ENCODE measurements around the gene GMEB2.
"Not testable (repeated sequence)": the region's sequence is repeated elsewhere in the genome, so short reads cannot be mapped to it uniquely, and the experiment has no call there.

The GMEB2 gene

DNA sequence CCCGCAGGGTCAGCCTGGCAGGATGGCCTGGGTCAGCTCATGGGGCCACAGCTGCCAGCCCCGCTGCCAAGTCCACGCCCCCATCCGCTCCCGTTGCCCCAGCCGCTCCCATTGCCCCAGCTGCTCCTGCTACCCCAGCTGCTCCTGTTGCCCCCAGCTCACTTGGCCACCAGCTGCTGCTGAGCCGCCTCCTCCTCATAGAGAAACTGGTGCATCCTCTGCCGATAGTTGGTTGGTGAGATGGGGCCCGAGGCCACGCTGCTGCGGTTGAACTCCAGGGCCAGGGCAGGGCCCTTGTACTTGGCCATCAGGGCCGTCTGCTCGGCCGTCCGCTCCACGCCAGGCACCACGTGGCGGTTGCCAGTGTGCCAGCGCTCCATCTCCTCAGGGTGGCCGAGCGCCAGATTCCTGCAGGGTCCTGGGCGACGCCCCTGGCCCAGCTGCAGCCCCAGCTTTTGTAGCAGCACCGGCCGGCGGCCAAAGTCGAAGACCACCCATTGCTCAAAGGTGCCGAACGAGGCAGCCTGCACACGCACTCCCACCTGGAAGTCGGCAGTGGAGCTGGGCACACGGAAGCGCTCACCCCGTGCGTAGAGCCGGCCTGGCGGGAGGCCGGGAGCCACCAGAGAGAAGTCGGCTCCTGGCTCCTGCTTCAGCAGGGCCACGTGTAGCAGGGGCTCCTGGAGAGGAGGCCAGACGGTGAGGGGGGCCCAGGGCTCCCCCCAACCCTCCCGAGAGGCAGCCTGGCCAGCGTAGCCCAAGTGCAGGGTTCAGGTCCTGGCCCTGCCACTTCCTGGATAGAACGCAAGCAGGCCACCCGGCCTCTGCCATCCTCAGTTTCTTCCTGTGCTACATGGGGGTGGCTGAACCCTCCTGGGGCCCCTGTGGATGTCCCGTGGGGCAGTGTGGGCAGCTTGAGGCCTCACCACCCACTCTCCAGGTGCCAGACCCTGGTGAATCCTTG is 57.6 kb downstream of the GMEB2 start:
- DNase-seq = no peak

DNA sequence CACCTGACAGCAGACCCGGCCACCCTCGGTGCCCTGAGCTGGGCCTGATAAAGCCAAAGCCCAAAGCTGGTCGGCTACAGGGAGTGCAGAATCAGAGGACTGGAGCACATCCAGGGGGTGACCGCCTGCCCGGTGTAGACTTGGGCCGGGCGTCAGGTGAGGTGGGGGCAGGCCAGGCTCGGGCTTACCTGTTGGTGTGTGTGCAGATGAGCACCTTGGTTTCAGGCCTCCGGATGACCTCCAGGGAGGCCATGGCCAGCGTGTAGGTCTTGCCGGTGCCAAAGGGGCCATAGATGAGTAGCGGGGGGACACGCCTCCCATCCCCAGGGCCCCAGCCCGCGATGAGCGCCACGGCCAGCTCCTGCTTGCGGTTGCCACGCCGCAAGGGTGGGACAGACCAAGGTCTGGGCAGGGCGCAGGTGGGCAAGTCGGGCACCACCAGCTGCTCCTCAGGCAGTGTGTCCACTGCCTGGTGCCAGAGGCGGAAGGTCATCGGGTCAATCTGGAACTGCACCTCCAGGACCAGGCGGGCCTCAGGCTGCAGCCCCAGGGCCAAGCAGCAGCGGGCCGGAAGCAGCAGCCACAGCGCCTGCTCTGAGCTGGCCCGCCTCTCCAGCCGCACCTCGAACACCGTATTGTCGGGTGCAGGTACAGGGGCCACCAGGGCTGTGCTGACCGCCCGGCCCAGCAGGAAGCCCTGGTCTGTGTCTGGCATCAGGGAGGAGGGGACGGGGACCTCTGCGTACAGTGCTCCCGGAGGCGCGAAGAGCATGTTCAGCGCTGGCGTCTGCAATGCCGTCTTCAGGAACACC is 58.5 kb downstream of the GMEB2 start:
- DNase-seq = no peak

DNA sequence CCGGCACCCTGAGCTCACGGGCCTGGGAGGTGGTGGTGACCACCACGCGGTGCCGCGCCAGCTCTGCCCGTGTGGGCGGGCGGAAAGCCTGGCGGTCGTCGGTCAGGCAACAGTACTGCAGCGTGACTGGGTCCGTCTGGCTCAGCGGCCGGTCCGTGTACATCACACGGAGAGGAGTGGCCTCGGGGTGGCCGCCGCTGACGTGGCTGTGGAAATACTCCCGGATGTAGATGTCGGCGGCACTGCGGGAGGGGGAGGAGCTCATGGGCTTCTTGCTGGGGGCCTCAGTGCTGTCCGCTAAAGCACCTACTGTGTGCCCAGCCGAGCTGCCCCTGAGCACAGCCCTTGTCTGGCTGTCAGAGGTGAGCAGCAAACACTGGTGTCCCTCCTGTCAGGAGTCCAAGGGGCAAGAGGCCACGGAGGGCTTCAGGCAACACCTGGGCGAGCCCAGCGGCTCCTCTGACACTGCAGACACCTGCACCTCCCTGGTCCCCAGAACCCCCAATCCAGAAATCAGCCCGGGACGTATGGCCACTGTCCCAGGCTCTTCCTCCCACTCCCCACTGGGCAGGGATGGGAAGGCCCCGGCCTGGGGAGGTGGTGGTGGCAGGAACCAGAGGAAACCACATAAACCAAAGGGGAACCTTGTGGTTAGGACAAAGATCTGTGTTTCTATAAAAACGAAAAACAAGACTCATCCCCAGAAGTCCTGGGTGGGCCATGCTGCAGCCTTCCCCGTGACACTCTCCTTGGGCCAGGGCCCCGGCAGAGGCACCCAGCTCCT is 59.3 kb downstream of the GMEB2 start:
- no peak for DNase-seq

DNA sequence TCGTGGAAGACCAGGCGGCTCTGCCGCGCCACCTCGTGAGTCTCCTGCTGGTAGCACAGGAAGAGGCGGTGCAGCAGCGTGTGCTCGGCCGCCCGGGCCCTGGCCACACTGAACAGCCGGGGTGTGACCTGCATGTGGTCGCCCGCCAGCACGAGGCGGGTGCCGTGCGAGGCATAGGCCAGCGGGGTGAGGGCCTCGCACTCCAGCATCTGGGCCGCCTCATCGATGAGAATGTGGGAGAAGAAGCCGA is 59.8 kb downstream of the GMEB2 start:
- DNase-seq = no peak

DNA sequence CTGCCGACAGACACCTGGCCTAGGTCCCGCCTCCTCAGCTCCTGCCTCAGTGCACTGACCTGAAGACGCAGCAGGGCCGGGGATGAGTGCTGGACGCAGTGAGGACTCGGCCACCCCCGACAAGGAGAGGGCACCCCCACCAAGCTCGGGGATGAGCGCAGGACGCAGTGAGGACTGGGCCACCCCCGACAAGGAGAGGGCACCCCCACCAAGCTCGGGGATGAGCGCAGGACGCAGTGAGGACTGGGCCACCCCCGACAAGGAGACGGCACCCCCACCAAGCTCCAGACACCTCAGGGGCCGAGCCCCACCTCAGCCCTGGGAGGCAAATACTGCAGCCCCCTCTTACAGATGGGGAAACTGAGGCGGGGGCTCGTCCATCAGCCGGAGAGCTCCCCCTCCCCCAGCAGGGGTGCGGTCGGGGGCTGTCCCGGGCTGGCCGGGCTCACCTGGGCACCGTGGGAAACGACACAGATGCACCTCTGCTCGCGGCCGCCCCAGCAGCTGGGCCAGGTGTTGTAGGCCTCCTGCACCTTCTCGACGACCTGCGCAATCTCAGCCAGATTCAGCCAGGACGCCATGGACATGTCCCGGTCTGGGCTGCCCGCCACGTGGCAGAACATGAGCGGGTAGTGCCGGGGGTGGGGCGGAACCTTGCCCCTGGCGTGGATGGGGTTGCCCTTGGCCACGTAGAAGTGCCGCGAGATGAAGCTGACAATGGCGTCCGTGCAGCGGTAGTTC is 60.3 kb downstream of the GMEB2 start:
- DNase-seq = no peak

DNA sequence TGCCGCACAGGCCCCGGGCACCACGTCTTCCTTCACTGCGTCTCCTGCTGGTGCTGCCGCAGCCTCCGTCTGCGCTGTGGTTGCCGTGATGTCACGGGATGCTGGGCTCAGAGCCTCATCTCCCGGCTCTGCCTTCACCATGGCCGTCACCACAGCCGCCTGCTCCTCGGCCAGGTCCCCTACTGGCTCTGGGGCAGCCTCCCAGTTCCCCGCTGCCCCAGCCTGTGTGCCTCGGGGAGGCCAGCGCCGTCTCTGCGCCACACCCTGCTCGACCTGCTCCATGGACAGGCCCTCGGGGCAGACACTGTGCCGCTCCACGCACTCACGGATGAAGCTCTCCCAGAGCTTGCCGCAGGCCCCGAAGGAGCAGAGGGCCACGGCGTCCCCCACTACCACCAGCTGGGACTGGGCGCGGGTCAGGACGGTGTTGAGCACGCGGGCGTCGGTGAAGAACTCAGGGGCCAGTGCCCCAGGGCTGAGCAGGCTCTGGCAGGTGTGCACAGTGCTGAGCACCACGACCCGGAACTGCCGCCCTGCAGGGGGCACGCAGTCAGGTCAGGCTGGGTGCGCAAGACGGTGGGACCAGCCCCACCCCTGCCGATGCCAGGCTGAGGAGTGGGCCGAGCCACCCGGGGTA is 61.1 kb downstream of the GMEB2 start:
- DNase-seq = no peak

DNA sequence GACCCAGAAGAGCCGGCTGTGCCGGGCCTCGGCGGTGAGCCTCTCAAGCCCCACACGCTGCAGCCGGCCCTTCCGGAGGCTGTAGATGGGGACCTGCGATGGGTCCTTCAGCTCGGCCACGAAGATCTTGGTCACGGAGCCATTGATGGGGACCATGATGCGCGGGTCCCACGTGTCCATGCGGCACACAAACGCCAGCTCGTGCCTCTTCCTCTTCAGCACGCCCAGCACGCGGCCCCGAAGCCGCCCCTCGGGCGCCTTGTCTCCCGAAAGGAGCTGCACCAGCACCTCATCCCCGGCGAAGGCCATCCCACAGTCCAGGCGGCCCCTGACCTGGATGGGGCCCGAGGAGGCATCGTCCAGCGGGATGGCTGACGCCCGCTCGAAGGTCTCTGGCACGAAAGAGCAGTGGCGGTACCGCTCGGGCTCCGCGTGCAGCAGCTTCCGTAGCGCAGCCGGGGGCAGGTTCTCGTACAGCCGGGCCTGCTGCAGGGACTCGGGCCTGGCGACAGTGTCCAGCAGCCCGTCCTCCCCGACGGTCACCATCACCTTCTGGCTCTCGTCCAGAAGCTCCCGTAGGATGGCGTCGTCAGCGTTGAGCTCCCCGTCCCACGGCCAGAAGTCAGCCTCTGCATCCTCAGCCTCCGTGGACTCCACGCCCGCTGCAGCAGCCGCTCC is 61.7 kb downstream of the GMEB2 start:
- no peak for DNase-seq

DNA sequence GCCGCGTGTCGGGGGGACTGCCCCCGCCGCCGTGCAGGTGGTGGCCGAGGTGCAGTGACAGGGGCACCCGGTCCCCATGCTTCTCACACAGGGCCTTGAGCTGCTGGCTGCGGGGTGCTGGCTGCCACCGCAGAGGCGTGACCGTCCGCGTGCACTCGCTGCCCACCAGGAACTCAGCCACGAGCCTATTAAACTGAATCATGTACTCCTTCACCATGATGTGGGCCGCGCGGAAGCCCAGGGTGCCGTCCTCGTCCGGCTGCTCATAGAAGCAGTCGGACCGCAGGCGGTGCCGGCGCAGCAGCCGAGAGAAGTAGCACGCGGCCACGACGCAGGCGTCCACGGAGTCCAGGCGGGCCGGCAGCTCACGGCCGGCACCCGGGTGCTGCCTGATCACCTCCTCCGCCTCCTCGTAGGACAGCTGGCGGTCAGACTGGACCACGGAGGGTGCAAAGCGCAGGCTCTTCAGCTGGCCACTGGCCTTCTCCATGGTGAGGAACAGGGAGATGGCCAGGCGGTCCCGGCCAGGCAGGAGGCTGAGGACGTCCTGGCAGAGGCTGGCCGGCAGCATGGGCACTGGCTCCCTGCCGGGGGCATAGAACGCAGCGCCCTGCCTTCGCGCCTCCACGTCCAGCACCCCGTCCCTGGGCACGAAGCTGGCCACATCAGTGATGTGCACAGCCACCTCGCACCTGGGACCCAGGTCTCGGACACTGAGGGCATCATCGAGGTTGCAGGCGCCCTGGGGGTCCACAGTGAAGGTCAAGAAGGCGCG is 62.7 kb downstream of the GMEB2 start:
- no peak for DNase-seq

DNA sequence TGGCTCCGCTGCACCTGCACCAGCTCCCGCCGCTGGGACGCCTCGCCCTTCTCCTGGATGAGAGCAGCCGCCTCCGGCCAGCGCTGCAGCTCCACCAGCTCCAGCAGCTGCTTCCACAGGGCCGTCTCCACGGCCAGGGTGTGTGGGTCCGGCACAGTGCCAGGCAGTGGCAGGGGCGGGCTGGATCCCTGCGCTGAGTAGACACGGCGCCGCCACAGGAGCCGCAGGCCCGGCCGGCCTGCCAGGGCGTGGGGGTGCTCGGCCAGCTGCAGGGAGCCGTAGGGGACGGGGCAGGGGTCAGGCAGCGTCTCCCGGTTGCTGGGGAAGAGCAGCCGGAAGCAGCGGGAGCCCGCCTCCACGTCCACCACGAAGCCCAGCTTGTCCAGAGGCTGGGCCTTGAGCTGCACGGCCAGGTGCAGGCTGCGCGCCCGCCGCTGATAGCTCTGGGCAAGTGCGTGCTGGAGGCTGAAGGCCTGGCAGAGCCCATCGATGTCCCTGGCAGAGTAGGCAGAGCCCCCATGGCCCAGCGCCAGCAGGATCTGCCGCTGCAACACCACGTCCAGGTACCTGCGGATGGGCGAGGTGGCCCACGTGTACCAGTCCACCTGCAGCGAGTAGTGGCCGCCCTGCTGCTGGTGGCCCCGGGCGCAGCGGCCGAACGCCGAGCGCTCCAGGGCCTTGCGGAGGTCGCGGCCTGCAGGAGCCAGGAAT is 63.5 kb downstream of the GMEB2 start:
- no peak for DNase-seq

DNA sequence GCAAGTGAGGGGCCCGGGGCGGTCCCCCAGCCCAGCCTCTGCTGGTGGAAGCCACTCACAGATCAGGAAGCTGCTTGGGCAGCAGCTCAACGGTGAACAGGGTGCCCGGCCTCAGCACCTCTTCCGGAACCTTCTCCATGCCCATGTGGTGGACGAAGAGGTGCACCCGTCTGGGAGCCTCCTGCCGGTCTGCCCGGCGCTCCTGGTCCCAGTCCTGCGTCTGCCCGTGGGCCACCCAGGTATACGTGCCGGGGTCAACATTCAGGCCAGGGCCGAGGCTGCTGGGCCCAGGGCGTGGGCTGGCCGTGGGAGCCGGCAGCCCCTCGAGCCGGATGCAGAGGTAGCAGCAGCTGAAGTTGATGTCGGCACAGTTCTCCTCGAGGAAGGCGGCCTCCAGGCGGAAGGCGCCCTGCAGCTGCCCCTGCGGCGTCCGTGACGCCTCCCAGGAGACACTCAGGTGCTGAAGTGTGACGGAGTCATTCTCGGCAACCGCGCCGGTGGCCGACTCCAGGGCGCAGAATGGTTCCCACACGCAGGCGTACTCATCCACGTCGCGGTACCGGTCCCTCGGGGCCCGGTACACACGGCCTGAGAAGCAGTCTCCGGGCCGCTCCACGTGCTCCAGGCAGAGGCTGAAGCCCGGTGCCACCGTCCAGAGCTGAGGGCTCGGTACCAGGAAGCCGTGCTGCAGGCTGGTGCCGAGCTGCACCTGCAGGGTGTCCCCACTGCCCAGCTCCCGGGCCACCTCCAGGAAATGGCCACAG is 64.3 kb downstream of the GMEB2 start:
- no peak for DNase-seq

DNA sequence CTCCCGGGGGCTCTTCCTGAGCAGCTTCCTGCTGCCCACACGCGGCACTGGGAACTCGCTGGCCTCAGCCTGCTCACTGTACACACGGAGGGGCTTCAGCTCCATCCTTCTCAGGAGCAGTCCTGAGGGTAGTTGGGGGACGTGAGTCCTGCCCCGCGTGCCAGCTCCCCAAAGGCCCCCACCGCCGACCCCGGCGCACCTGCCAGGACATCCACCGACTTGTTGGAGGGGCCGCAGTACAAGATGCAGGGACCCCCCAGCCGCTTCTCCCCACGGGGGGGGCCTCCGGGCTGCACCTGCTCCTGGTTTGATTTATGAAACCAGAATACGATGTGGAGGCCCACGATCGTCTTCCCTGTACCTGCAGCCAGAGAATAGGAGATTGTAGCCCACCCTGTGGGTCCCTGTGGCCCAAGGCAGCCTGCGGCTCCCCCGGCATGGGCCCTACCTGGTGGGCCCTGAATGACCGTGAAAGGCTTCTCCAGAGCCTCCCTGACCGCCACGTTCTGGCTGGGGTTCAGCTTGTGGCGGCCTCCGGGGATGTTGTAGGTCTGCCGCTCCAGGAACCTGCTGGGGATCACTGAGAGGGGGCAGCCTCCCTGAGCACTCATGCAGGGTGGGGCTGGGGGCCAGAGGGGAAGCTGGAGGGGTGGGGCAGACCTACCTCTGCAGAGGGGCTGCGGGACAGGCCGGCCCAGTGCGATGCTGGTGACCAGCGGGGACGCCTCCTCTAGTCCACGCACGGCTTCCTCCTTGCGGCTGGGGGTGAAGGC is 65.1 kb downstream of the GMEB2 start:
- no peak for DNase-seq

DNA sequence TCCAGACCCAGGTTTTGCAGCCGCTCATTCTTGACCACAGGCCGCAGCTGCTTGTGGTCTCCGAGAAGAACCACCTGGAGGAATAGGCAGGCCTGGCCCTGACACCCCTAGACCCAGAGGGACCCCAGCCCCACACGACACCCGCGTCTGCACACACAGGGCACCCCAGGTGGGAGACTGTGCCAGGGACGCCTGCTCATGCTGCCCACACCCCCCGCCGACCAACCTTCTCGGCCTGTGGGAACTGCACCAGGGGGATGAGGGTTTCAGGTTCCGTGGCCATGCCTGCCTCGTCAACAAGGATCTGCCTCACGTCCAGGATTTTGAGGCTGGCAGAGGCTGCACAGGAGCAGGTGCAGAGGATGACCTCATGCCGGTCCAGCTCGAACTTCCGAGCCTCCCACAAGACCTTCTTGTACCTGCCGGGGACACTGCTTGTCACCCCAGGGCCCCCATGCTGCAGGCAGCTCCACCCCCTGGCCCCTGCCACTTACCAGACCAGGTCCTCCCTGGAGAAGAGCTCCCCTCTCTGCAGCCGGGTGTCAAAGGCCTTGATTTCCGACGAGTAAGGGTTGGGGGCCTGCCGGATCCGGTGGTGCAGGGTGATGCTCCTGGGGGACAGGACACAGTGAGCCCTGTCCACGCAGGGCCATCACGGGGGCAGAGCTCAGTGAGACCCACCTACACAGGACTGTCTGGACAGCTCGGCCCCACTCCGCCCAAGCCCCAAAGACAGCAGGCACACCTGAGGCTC is 65.9 kb downstream of the GMEB2 start:
- DNase-seq = no peak

DNA sequence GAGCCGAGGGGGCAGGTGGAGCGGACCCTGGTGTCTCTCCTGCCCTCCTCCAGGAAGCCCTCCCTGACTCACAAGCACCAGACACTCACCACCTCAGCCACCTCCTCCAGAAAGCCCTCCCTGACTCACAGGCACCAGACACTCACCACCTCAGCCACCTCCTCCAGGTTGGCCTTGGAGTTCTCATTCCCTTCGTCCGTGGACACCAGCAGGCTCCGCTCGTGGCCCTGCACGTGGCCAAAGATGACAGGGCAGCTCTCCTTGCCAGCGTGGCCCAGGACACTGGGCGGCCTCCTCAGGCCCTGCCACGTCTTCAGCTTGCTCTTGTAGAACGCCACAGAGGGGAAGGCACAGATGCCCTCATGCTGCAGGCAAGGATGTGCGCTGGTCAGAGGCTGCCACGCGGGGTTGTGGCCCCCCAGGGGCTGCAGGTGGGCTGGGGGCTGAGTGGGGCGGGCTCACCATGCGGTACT is 66.5 kb downstream of the GMEB2 start:
- no peak for DNase-seq

DNA sequence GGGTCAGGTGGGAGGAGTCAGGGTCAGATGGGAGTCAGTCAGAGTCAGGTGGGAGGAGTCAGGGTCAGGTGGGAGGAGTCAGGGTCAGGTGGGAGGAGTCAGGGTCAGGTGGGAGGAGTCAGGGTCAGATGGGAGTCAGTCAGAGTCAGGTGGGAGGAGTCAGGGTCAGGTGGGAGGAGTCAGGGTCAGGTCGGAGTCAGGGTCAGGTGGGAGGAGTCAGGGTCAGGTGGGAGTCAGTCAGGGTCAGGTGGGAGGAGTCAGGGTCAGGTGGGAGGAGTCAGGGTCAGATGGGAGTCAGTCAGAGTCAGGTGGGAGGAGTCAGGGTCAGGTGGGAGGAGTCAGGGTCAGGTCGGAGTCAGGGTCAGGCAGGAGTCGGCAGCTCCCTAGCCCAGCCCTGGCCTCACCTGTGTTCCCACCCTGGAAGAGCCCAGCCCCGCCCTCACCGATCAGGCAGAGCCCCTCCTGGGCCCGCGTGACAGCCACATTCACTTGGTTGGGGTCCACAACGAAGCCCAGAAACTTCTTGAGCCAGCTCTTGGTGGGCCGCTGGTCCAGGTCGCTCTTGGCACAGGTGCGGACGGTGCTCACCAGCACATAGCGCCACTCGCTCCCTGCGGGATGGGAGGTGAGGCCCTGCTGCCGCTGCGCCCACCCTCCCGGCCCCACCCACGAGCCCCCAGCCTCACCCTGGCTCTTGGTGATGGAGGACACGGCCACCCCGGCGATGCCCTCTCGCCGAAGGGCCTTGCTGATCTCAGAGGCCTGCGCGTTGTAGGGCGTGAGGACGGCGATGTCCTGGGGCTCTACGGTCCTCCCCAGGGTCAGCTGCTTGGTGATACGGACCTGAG is 67.2 kb downstream of the GMEB2 start:
- DNase-seq = not testable (repeated sequence)

DNA sequence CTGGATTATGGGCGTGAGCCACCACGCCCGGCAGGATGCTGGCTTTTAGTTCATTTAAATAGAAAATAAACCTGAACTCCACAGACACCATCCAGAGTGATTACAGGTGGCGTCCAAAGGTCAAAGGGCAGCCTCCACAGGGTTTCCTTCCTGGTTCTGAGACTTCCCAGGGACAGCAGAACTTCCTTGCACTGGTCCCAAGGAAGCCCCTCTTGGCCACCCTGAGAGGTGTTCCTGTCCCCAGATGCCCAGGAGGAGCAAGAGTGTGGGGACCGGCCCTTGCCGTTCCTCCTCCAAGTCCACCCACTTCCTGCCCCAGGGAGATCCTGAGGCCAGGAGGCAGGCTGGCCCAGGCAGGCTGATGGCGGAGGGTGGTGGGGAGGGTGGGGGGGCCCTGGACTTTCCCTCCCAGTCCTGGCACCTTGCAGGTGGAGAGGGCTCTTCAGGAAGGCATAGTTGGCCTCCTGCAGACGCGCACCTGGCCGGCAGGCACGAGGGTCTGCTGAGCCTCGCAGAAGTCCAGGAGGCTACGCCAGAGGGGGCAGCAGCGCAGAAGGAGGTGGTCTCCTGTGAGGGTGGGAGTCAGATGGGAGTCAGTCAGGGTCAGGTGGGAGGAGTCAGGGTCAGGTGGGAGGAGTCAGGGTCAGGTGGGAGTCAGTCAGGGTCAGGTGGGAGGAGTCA is 68.0 kb downstream of the GMEB2 start:
- no peak for DNase-seq

DNA sequence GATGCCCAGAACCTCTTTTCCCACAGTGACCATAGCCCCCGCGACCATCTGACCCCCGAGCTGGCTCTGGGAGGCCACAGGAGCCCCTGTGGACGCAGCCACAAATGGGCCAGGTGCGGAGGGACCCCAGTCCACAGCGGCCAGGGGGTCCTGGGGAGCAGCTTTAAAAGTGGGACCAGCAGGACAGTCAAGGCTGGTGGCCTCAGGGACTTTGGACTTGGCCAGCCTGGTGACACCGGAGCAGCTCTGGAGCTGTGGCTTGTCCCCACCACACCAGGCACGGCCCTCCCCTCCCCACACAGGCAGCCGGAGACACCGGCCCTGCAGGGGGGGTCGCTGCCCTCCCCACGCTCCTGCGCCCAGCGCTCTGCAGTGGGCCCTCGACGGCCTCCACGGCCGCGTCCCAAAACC is 69.4 kb downstream of the GMEB2 start:
- no peak for DNase-seq
